WTC11 (cell line): ENCODE data around the gene ABCG1.

Source experiments
- ATF3 ChIP-seq: sonication (generic); formaldehyde crosslinking; conservative IDR thresholded peaks from 2 replicates; pipeline ENCODE4 v1.8.1; 2022; ENCODE audit warnings: mild to moderate bottlenecking, missing genetic modification reagents
- CREM ChIP-seq: sonication (generic); formaldehyde crosslinking; IDR thresholded peaks from 2 replicates; pipeline ENCODE4 v1.8.1; 2022; ENCODE audit warnings: mild to moderate bottlenecking, missing genetic modification reagents, moderate library complexity
- CTCF ChIP-seq: fragments of 200-600 bp; IDR thresholded peaks from 2 replicates; pipeline ENCODE4 v1.8.0; 2022; ENCODE audit warnings: antibody characterized with exemption
- ESRRA ChIP-seq: sonication (generic); formaldehyde crosslinking; IDR thresholded peaks from 2 replicates; pipeline ENCODE4 v1.8.1; 2022; ENCODE audit warnings: mild to moderate bottlenecking, missing genetic modification reagents, borderline replicate concordance
- FOXK1 ChIP-seq: sonication (generic); formaldehyde crosslinking; IDR thresholded peaks from 2 replicates; pipeline ENCODE4 v1.8.0; 2022; ENCODE audit warnings: mild to moderate bottlenecking, moderate library complexity, missing genetic modification reagents
- GABPB1 ChIP-seq: sonication (generic); formaldehyde crosslinking; IDR thresholded peaks from 2 replicates; pipeline ENCODE4 v1.8.1; 2023; ENCODE audit warnings: mild to moderate bottlenecking, missing genetic modification reagents
- JUN ChIP-seq: sonication (generic); formaldehyde crosslinking; IDR thresholded peaks from 2 replicates; pipeline ENCODE4 v1.8.0; 2023; ENCODE audit warnings: mild to moderate bottlenecking, missing genetic modification reagents
- SP1 ChIP-seq: sonication (generic); formaldehyde crosslinking; conservative IDR thresholded peaks from 2 replicates; pipeline ENCODE4 v1.8.1; 2022; ENCODE audit warnings: missing genetic modification reagents
- ZNF263 ChIP-seq: sonication (generic); formaldehyde crosslinking; IDR thresholded peaks from 2 replicates; pipeline ENCODE4 v1.8.1; 2022; ENCODE audit warnings: low read depth, mild to moderate bottlenecking, moderate library complexity, missing genetic modification reagents

- no peak for TF ChIP-seq CTCF
- TF ChIP-seq CREM (CRISPR knock-in tag), result no peak
- TF ChIP-seq ZNF263, result no peak
- TF ChIP-seq GABPB1 (CRISPR knock-in tag), result no peak
- TF ChIP-seq SP1 (CRISPR knock-in tag), result no peak
- TF ChIP-seq ESRRA (CRISPR knock-in tag), result no peak
- TF ChIP-seq FOXK1 (CRISPR knock-in tag), result no peak
- TF ChIP-seq ATF3 (CRISPR knock-in tag), result no peak
- TF ChIP-seq JUN (CRISPR knock-in tag), result no peak
Observed at GRCh38 chr21:42219606-42220137, 732 bp downstream of the ABCG1 start.
